Nephron progenitor cell (in vitro differentiated cells): ENCODE results near the gene ZNF385C.

ENCODE experiments used
- DNase-seq: peaks from one replicate; pipeline ENCODE4 v3.0.0; 2021
- H3K27ac Mint-ChIP-seq: 2 replicates; pipeline ENCODE4 v1.8.0; 2021; ENCODE audit warnings: mild to moderate bottlenecking, moderate library complexity, mixed read lengths
- H3K27me3 Mint-ChIP-seq: 2 replicates; pipeline ENCODE4 v1.8.0; 2021; ENCODE audit warnings: mild to moderate bottlenecking, low read depth, mixed read lengths; ENCODE audit not compliant: poor library complexity
- H3K36me3 Mint-ChIP-seq: 2 replicates; pipeline ENCODE4 v1.8.0; 2021; ENCODE audit warnings: low read depth, mixed read lengths
- H3K4me1 Mint-ChIP-seq: 2 replicates; pipeline ENCODE4 v1.8.0; 2021; ENCODE audit warnings: mixed read lengths
- H3K4me3 Mint-ChIP-seq: 2 replicates; pipeline ENCODE4 v1.8.0; 2021; ENCODE audit warnings: mild to moderate bottlenecking, moderate library complexity, mixed read lengths
- H3K9me3 Mint-ChIP-seq: 2 replicates; pipeline ENCODE4 v1.8.0; 2021; ENCODE audit warnings: mild to moderate bottlenecking, moderate library complexity, mixed read lengths
- CTCF ChIP-seq: fragments of 200-600 bp; sonication (generic); IDR thresholded peaks from 2 replicates; pipeline ENCODE4 v1.5.0; 2021; ENCODE audit warnings: antibody characterized with exemption

ZNF385C gene

GRCh38 chr17:42096360-42097111 lies 1.7 kb downstream of the ZNF385C start:
- H3K36me3 Mint-ChIP-seq: no peaks in the 10 kb centered on the region
- H3K4me1 Mint-ChIP-seq: peaks cover 59% of the 10 kb centered on the region
- H3K27ac Mint-ChIP-seq: peak overlapping the region; percentile 51
- H3K4me3 Mint-ChIP-seq: peak overlapping the region; percentile 25
- no peak for DNase-seq
- peaks cover 38% of the 10 kb centered on the region for H3K27me3 Mint-ChIP-seq
- no peak for TF ChIP-seq CTCF
- no peaks in the 10 kb centered on the region for H3K9me3 Mint-ChIP-seq

- H3K4me1 Mint-ChIP-seq: peaks cover 74% of the 10 kb centered on the region
- no peaks in the 10 kb centered on the region for H3K36me3 Mint-ChIP-seq
- no peak overlapping the region for H3K4me3 Mint-ChIP-seq
- no peak for TF ChIP-seq CTCF
- H3K9me3 Mint-ChIP-seq: no peaks in the 10 kb centered on the region
- H3K27ac Mint-ChIP-seq: peak overlapping the region; percentile 1
- no peak for DNase-seq
- peaks cover 30% of the 10 kb centered on the region for H3K27me3 Mint-ChIP-seq
Observed at GRCh38 chr17:42094375-42095069, 3.8 kb downstream of the ZNF385C start.

GRCh38 chr17:42092939-42093338 lies 5.3 kb downstream of the ZNF385C start:
- H3K36me3 Mint-ChIP-seq: no peaks in the 10 kb centered on the region
- H3K4me1 Mint-ChIP-seq: peaks cover 78% of the 10 kb centered on the region
- H3K27ac Mint-ChIP-seq: no peak overlapping the region
- H3K9me3 Mint-ChIP-seq: no peaks in the 10 kb centered on the region
- TF ChIP-seq CTCF: no peak
- no peak for DNase-seq
- no peak overlapping the region for H3K4me3 Mint-ChIP-seq
- H3K27me3 Mint-ChIP-seq: peaks cover 23% of the 10 kb centered on the region

- H3K27me3 Mint-ChIP-seq: peaks cover 6% of the 10 kb centered on the region
- DNase-seq: no peak
- peaks cover 73% of the 10 kb centered on the region for H3K4me1 Mint-ChIP-seq
- H3K4me3 Mint-ChIP-seq: no peak overlapping the region
- peak overlapping the region; percentile 35 for H3K27ac Mint-ChIP-seq
- TF ChIP-seq CTCF: no peak
- no peaks in the 10 kb centered on the region for H3K9me3 Mint-ChIP-seq
- no peaks in the 10 kb centered on the region for H3K36me3 Mint-ChIP-seq
Observed at GRCh38 chr17:42090964-42091790, 7.1 kb downstream of the ZNF385C start.

GRCh38 chr17:42088736-42089135 lies 9.5 kb downstream of the ZNF385C start:
- no peak overlapping the region for H3K27ac Mint-ChIP-seq
- H3K9me3 Mint-ChIP-seq: no peaks in the 10 kb centered on the region
- TF ChIP-seq CTCF: no peak
- DNase-seq: no peak
- peaks cover 55% of the 10 kb centered on the region for H3K4me1 Mint-ChIP-seq
- H3K36me3 Mint-ChIP-seq: no peaks in the 10 kb centered on the region
- no peak overlapping the region for H3K4me3 Mint-ChIP-seq
- H3K27me3 Mint-ChIP-seq: peaks cover 5% of the 10 kb centered on the region
